ENCODE measurements around the gene PTPN2. TPM values are rescaled to one million over a fixed set of nuclear protein-coding genes. Genes with fewer than 3 reads are reported as not detected.

The PTPN2 gene
- polyA plus RNA-seq, 1 donor from 2014 or later = 45.7 TPM

GRCh38 chr18:12891561-12891960, 7.5 kb upstream of the PTPN2 start:
- TF ChIP-seq CTCF (IDR thresholded peaks at IDR 0.05; ENCODE audit: poor library complexity, severe bottlenecking) (no peak), SMC3 (conservative IDR thresholded peaks at IDR 0.05; ENCODE audit: poor library complexity) (no peak), EP300 (conservative IDR thresholded peaks at IDR 0.05; ENCODE audit: poor library complexity, severe bottlenecking) (no peak), RAD21 (conservative IDR thresholded peaks at IDR 0.05) (no peak), TAF1 (IDR thresholded peaks at IDR 0.05; ENCODE audit: low read depth) (no peak), MXI1 (conservative IDR thresholded peaks at IDR 0.05; ENCODE audit: poor library complexity, severe bottlenecking) (no peak), POLR2AphosphoS5 (IDR thresholded peaks at IDR 0.05) (no peak), EZH2 (IDR thresholded peaks at IDR 0.05; ENCODE audit: borderline replicate concordance, insufficient read depth, low read length, poor library complexity, severe bottlenecking) (no peak)
- TF ChIP-seq, protein P1, sequence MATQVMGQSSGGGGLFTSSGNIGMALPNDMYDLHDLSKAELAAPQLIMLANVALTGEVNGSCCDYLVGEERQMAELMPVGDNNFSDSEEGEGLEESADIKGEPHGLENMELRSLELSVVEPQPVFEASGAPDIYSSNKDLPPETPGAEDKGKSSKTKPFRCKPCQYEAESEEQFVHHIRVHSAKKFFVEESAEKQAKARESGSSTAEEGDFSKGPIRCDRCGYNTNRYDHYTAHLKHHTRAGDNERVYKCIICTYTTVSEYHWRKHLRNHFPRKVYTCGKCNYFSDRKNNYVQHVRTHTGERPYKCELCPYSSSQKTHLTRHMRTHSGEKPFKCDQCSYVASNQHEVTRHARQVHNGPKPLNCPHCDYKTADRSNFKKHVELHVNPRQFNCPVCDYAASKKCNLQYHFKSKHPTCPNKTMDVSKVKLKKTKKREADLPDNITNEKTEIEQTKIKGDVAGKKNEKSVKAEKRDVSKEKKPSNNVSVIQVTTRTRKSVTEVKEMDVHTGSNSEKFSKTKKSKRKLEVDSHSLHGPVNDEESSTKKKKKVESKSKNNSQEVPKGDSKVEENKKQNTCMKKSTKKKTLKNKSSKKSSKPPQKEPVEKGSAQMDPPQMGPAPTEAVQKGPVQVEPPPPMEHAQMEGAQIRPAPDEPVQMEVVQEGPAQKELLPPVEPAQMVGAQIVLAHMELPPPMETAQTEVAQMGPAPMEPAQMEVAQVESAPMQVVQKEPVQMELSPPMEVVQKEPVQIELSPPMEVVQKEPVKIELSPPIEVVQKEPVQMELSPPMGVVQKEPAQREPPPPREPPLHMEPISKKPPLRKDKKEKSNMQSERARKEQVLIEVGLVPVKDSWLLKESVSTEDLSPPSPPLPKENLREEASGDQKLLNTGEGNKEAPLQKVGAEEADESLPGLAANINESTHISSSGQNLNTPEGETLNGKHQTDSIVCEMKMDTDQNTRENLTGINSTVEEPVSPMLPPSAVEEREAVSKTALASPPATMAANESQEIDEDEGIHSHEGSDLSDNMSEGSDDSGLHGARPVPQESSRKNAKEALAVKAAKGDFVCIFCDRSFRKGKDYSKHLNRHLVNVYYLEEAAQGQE (IDR thresholded peaks at IDR 0.05; ENCODE audit: borderline replicate concordance) = no peak
- no peak overlapping the region for H3K4me3 ChIP-seq (ENCODE audit: low read length)
- no peaks in the 10 kb centered on the region for H3K36me3 ChIP-seq (ENCODE audit: insufficient read depth, low read length)
- H3K9me2 ChIP-seq (ENCODE audit: insufficient read depth, low read length) = no peaks in the 10 kb centered on the region
- H3F3A ChIP-seq (ENCODE audit: insufficient read depth, low read length, poor library complexity, severe bottlenecking) = no peaks in the 10 kb centered on the region
- no peaks in the 10 kb centered on the region for H4K20me1 ChIP-seq (ENCODE audit: insufficient read depth)
- H3K9me3 ChIP-seq (ENCODE audit: low read length) = no peaks in the 10 kb centered on the region
- H3K9ac ChIP-seq (ENCODE audit: low read length) = no peak overlapping the region
- H3K79me2 ChIP-seq (replicated peaks; ENCODE audit: insufficient read depth, low read length) = no peaks in the 10 kb centered on the region
- H2AFZ ChIP-seq (ENCODE audit: low read depth, low read length) = no peak overlapping the region
- H3K4me2 ChIP-seq (ENCODE audit: low read length) = no peak overlapping the region
- no peaks in the 10 kb centered on the region for H3K27me3 ChIP-seq (ENCODE audit: insufficient read depth, low read depth, low read length)
- no peak overlapping the region for H3K27ac ChIP-seq (ENCODE audit: low read length)

DNA sequence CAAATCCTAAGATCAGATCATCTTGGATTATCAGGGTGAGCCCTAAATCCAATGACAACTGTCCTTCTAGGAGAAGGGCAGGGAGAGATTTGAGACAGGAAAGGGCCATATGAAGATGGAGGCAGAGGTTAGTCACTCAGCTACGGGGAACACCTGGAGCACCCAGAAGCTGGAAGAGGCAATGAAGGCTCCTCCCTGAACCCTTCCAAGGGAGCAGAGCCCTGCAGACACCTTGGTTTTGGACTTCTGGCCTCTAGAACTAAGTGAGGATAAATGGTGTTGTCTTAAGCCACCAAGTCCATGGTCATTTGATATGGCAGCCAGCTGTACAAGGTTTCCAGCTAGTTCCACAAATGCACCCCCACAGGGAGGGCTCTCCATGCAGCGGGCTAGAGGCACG, 6.9 kb upstream of the PTPN2 start:
- no peaks in the 10 kb centered on the region for H3F3A ChIP-seq (ENCODE audit: insufficient read depth, low read length, poor library complexity, severe bottlenecking)
- H3K9me2 ChIP-seq (ENCODE audit: insufficient read depth, low read length) = no peaks in the 10 kb centered on the region
- H3K4me2 ChIP-seq (ENCODE audit: low read length) = no peak overlapping the region
- TF ChIP-seq RAD21 (conservative IDR thresholded peaks at IDR 0.05) (no peak), SMC3 (conservative IDR thresholded peaks at IDR 0.05; ENCODE audit: poor library complexity) (no peak), POLR2AphosphoS5 (IDR thresholded peaks at IDR 0.05) (no peak), TAF1 (IDR thresholded peaks at IDR 0.05; ENCODE audit: low read depth) (no peak), EP300 (conservative IDR thresholded peaks at IDR 0.05; ENCODE audit: poor library complexity, severe bottlenecking) (no peak), MXI1 (conservative IDR thresholded peaks at IDR 0.05; ENCODE audit: poor library complexity, severe bottlenecking) (no peak), CTCF (IDR thresholded peaks at IDR 0.05; ENCODE audit: poor library complexity, severe bottlenecking) (no peak), EZH2 (IDR thresholded peaks at IDR 0.05; ENCODE audit: borderline replicate concordance, insufficient read depth, low read length, poor library complexity, severe bottlenecking) (no peak)
- TF ChIP-seq, protein P1 (IDR thresholded peaks at IDR 0.05; ENCODE audit: borderline replicate concordance) = no peak
- no peak overlapping the region for H2AFZ ChIP-seq (ENCODE audit: low read depth, low read length)
- no peaks in the 10 kb centered on the region for H3K27me3 ChIP-seq (ENCODE audit: insufficient read depth, low read depth, low read length)
- no peak overlapping the region for H3K27ac ChIP-seq (ENCODE audit: low read length)
- no peaks in the 10 kb centered on the region for H3K36me3 ChIP-seq (ENCODE audit: insufficient read depth, low read length)
- no peaks in the 10 kb centered on the region for H4K20me1 ChIP-seq (ENCODE audit: insufficient read depth)
- H3K9me3 ChIP-seq (ENCODE audit: low read length) = no peaks in the 10 kb centered on the region
- H3K4me3 ChIP-seq (ENCODE audit: low read length) = no peak overlapping the region
- no peak overlapping the region for H3K9ac ChIP-seq (ENCODE audit: low read length)
- no peaks in the 10 kb centered on the region for H3K79me2 ChIP-seq (replicated peaks; ENCODE audit: insufficient read depth, low read length)

All from neural cell (in vitro differentiated cells).